OCI-LY7 (cell line): ENCODE measurements around the gene ARVCF. TPM values are rescaled to one million over a fixed set of nuclear protein-coding genes. Genes with fewer than 3 reads are reported as not detected.

ENCODE experiments used
- BruUV-seq: library from RNA; stranded (reverse); fragments of 400-500 nt; replicated peaks from 2 replicates; lab custom pipeline; 2021; lab: Mats Ljungman, UMichigan
- CTCF ChIA-PET: fragments of 300-600 bp; sonication (Branson Sonifier 250); formaldehyde crosslinking; loops from one replicate; lab custom pipeline; 2022; ENCODE audit warnings: antibody characterized with exemption; ENCODE audit not compliant: unreplicated experiment; lab: Charles Lee
- POLR2A ChIA-PET: fragments of 300-600 bp; sonication (Branson Sonifier 250); formaldehyde crosslinking; loops from one replicate; lab custom pipeline; 2022; ENCODE audit warnings: antibody characterized with exemption; lab: Charles Lee
- DNase-seq: peaks from one replicate; pipeline ENCODE4 v3.0.0-alpha.2; 2015; ENCODE audit warnings: low spot score
- H2AFZ ChIP-seq: fragments of 200-600 bp; sonication (generic), shearing (Covaris generic); 2 replicates; pipeline ENCODE4 v1.6.1; 2014; ENCODE audit warnings: mild to moderate bottlenecking, antibody characterized with exemption, low read length, moderate library complexity
- H3K27ac ChIP-seq: fragments of 200-600 bp; sonication (generic); 2 replicates; pipeline ENCODE4 v1.5.1; 2014; ENCODE audit warnings: mixed run types, low read depth, mild to moderate bottlenecking, moderate library complexity, low read length, inconsistent platforms; ENCODE audit not compliant: poor library complexity, severe bottlenecking
- H3K36me3 ChIP-seq: fragments of 200-600 bp; sonication (generic); 2 replicates; pipeline ENCODE4 v1.6.1; 2014; ENCODE audit warnings: mild to moderate bottlenecking, antibody characterized with exemption, low read length, moderate library complexity, mixed read lengths; ENCODE audit not compliant: insufficient read depth
- H3K4me1 ChIP-seq: fragments of 200-600 bp; sonication (generic); 2 replicates; pipeline ENCODE4 v1.5.1; 2014; ENCODE audit warnings: mild to moderate bottlenecking, low read length; ENCODE audit not compliant: insufficient read depth, poor library complexity, severe bottlenecking
- H3K4me2 ChIP-seq: fragments of 200-600 bp; sonication (generic); 2 replicates; pipeline ENCODE4 v1.6.1; 2014; ENCODE audit warnings: mild to moderate bottlenecking, low read length
- H3K4me3 ChIP-seq: fragments of 200-600 bp; sonication (generic); 2 replicates; pipeline ENCODE4 v1.5.1; 2014; ENCODE audit warnings: mild to moderate bottlenecking, low read depth, low read length; ENCODE audit not compliant: poor library complexity, severe bottlenecking
- H3K79me2 ChIP-seq: fragments of 200-600 bp; sonication (generic); 2 replicates; pipeline ENCODE4 v1.6.1; 2016; ENCODE audit warnings: low read depth, mild to moderate bottlenecking, low read length, moderate library complexity, mixed read lengths; ENCODE audit not compliant: insufficient read depth
- H3K9me2 ChIP-seq: fragments of 200-600 bp; sonication (generic); 2 replicates; pipeline ENCODE4 v1.6.1; 2016; ENCODE audit warnings: mild to moderate bottlenecking, low read length, mixed read lengths; ENCODE audit not compliant: insufficient read depth
- H3K9me3 ChIP-seq: fragments of 200-600 bp; sonication (generic); 2 replicates; pipeline ENCODE4 v1.6.1; 2014; ENCODE audit warnings: mild to moderate bottlenecking, mixed run types, low read length, mixed read lengths
- H4K20me1 ChIP-seq: fragments of 200-600 bp; sonication (generic); 2 replicates; pipeline ENCODE4 v1.6.1; 2014; ENCODE audit warnings: mild to moderate bottlenecking, antibody characterized with exemption, low read length, moderate library complexity, mixed read lengths; ENCODE audit not compliant: insufficient read depth
- CTCF ChIP-seq: fragments of 200-600 bp; sonication (generic); conservative IDR thresholded peaks from 2 replicates; pipeline ENCODE4 v1.5.1; 2014; ENCODE audit warnings: mild to moderate bottlenecking, antibody characterized with exemption, low read length, moderate library complexity, mixed read lengths
- EZH2phosphoT487 ChIP-seq: fragments of 200-600 bp; sonication (generic); IDR thresholded peaks from 2 replicates; pipeline ENCODE4 v1.6.1; 2018; ENCODE audit warnings: low read depth, borderline replicate concordance, mild to moderate bottlenecking, mixed run types, antibody characterized with exemption, low read length, moderate library complexity, mixed read lengths
- intact Hi-C: fragments of 100-400 bp; cut with micrococcal nuclease; formaldehyde crosslinking; loops from one replicate; pipeline ENCODE4 v1.10.0; 2022; ENCODE audit not compliant: unreplicated experiment
- total RNA-seq, 2 experiments: library from RNA; depleted of rRNA in 1 of 2; stranded (reverse); fragments of >200 nt in 1 of 2; shearing (Covaris generic) in 1 of 2; gene quantifications; 2 replicates each; pipeline ENCODE4 v1.2.3, GENCODE V29; 2014 to 2022

ARVCF gene
- total RNA-seq, 2 experiments from 2014 or later = 2.9 to 3.8 TPM

- H3K9me3 ChIP-seq = no peaks in the 10 kb centered on the region
- H3K79me2 ChIP-seq = no peaks in the 10 kb centered on the region
- H3K4me3 ChIP-seq = no peak overlapping the region
- TF ChIP-seq CTCF (peak; percentile 75), EZH2phosphoT487 (no peak)
- H3K27ac ChIP-seq = no peak overlapping the region
- ChIA-PET POLR2A (no interaction called here), CTCF (no interaction called here)
- H4K20me1 ChIP-seq = no peaks in the 10 kb centered on the region
- BruUV-seq = no TSS peak
- intact Hi-C loops = no loop called here
- H3K9me2 ChIP-seq = no peaks in the 10 kb centered on the region
- peak; percentile 39 for DNase-seq
- peaks cover 4% of the 10 kb centered on the region for H3K4me1 ChIP-seq
- H3K4me2 ChIP-seq = no peak overlapping the region
- H2AFZ ChIP-seq = no peak overlapping the region
- H3K36me3 ChIP-seq = peaks cover 25% of the 10 kb centered on the region; the same call in 1 of the 2 replicates
Measured at GRCh38 chr22:19965771-19966709, 50.6 kb downstream of the ARVCF start.

- Histone ChIP-seq H3K4me3 (no peak overlapping the region), H3K9me2 (no peaks in the 10 kb centered on the region), H3K36me3 (peaks cover 25% of the 10 kb centered on the region; the same call in 1 of the 2 replicates), H3K9me3 (no peaks in the 10 kb centered on the region), H3K4me1 (peaks cover 4% of the 10 kb centered on the region), H2AFZ (no peak overlapping the region), H3K27ac (no peak overlapping the region), H3K79me2 (no peaks in the 10 kb centered on the region), H3K4me2 (no peak overlapping the region), H4K20me1 (no peaks in the 10 kb centered on the region)
- ChIA-PET CTCF (no interaction called here), POLR2A (no interaction called here)
- intact Hi-C loops = loop anchor here (5.0 kb wide), 1 partner anchor 117 kb away; the partner anchor contains the start of gene DGCR8
- no peak for DNase-seq
- BruUV-seq = no TSS peak
- no peak for TF ChIP-seq CTCF
- TF ChIP-seq EZH2phosphoT487 = no peak
Measured at GRCh38 chr22:19964701-19965386, 51.8 kb downstream of the ARVCF start.
